HG03521 (cell line): ENCODE measurements around the gene ZACN.

Experiments used
- ATAC-seq: cut with Tn5 transposase; IDR thresholded peaks from one replicate; pipeline ENCODE4 v1.9.1; 2021; ENCODE audit warnings: mild to moderate bottlenecking, moderate library complexity; ENCODE audit not compliant: unreplicated experiment

Gene ZACN

GRCh38 chr17:76080768-76081287 is 1.8 kb downstream of the ZACN start:
- ATAC-seq: no peak

- no peak for ATAC-seq
These were observed 2.6 kb downstream of the ZACN start for GRCh38 chr17:76081295-76082210.

GRCh38 chr17:76082326-76083251 is 3.6 kb downstream of the ZACN start:
- no peak for ATAC-seq

- no peak for ATAC-seq
These were observed 4.7 kb downstream of the ZACN start for GRCh38 chr17:76083536-76084182.

GRCh38 chr17:76085066-76085730 is 6.2 kb downstream of the ZACN start:
- no peak for ATAC-seq

GRCh38 chr17:76085731-76086366 is 6.9 kb downstream of the ZACN start:
- ATAC-seq: no peak

- no peak for ATAC-seq
These were observed 7.4 kb downstream of the ZACN start for GRCh38 chr17:76086384-76086783.

- ATAC-seq: no peak
These were observed 8.5 kb downstream of the ZACN start for GRCh38 chr17:76087531-76087930.

GRCh38 chr17:76088041-76088867 is 9.3 kb downstream of the ZACN start:
- ATAC-seq: no peak

GRCh38 chr17:76088868-76089576 is 10.0 kb downstream of the ZACN start:
- no peak for ATAC-seq

- ATAC-seq: no peak
These were observed 10.9 kb downstream of the ZACN start for GRCh38 chr17:76089680-76090516.

- ATAC-seq: no peak
These were observed 11.6 kb downstream of the ZACN start for GRCh38 chr17:76090517-76091129.

GRCh38 chr17:76091526-76092286 is 12.7 kb downstream of the ZACN start:
- ATAC-seq: no peak

GRCh38 chr17:76092526-76093413 is 13.8 kb downstream of the ZACN start:
- no peak for ATAC-seq

- ATAC-seq: no peak
These were observed 15.1 kb downstream of the ZACN start for GRCh38 chr17:76094046-76094445.
